Progenitor cell of endocrine pancreas (in vitro differentiated cells): Measurements from ENCODE around the gene ELOVL2. TPM values are rescaled to one million over a fixed set of nuclear protein-coding genes. Genes with fewer than 3 reads are reported as not detected.

Experiments used
- DNase-seq: peaks from one replicate; pipeline ENCODE4 v3.0.0; 2021; ENCODE audit warnings: low spot score; ENCODE audit not compliant: unreplicated experiment
- H3K27ac Mint-ChIP-seq: 2 replicates; pipeline ENCODE4 v1.8.0; 2021; ENCODE audit warnings: mild to moderate bottlenecking, moderate library complexity, mixed read lengths
- H3K27me3 Mint-ChIP-seq: 2 replicates; pipeline ENCODE4 v1.8.0; 2021; ENCODE audit warnings: mixed read lengths
- H3K36me3 Mint-ChIP-seq: 2 replicates; pipeline ENCODE4 v1.8.0; 2022; ENCODE audit warnings: mixed read lengths; ENCODE audit not compliant: insufficient read depth
- H3K4me1 Mint-ChIP-seq: 2 replicates; pipeline ENCODE4 v1.8.0; 2021; ENCODE audit warnings: low read depth, mixed read lengths
- H3K4me3 Mint-ChIP-seq: 2 replicates; pipeline ENCODE4 v1.8.0; 2021; ENCODE audit warnings: low read depth, mild to moderate bottlenecking, moderate library complexity, mixed read lengths
- H3K9me3 Mint-ChIP-seq: 2 replicates; pipeline ENCODE4 v1.8.0; 2021; ENCODE audit warnings: low read depth, mixed read lengths
- CTCF ChIP-seq: fragments of 200-600 bp; sonication (generic); IDR thresholded peaks from one replicate; pipeline ENCODE4 v1.5.0; 2021; ENCODE audit warnings: antibody characterized with exemption, mild to moderate bottlenecking; ENCODE audit not compliant: unreplicated experiment
- total RNA-seq: library from RNA; stranded (reverse); gene quantifications from 2 replicates; pipeline ENCODE4 v1.2.1, GENCODE V29; 2021

The ELOVL2 gene
- total RNA-seq, 1 donor from 2014 or later = 5.6 TPM

- no peaks in the 10 kb centered on the region for H3K36me3 Mint-ChIP-seq
- no peak overlapping the region for H3K4me3 Mint-ChIP-seq
- no peak for DNase-seq
- H3K9me3 Mint-ChIP-seq = no peaks in the 10 kb centered on the region
- peaks cover 13% of the 10 kb centered on the region for H3K27me3 Mint-ChIP-seq
- peaks cover 15% of the 10 kb centered on the region for H3K4me1 Mint-ChIP-seq
- H3K27ac Mint-ChIP-seq = no peak overlapping the region
- TF ChIP-seq CTCF = no peak
These were observed 27.7 kb downstream of the ELOVL2 start for GRCh38 chr6:11016452-11016851.

DNA sequence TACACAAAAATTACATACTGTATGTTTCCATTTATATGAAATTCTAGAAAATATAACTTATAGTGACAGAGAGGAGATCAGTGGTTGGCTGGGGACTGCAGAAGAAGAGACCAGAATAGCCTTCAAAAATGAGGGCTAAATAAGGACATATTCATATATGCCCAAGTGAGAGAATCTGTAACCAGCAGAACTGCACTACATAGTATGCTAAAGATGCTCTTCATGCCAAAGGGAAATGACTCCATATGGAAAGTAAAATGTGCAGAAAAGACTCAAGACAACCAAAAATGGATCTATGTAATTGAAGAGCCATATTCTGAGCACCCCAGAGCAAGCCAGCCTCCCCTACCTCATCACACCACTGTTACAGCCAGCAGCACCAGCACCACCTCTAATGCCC lies 29.0 kb downstream of the ELOVL2 start:
- no peak for DNase-seq
- TF ChIP-seq CTCF = no peak
- Mint-ChIP-seq H3K4me3 (no peak overlapping the region), H3K9me3 (no peaks in the 10 kb centered on the region), H3K27ac (no peak overlapping the region), H3K4me1 (peaks cover 14% of the 10 kb centered on the region), H3K36me3 (no peaks in the 10 kb centered on the region), H3K27me3 (peaks cover 8% of the 10 kb centered on the region)

DNA sequence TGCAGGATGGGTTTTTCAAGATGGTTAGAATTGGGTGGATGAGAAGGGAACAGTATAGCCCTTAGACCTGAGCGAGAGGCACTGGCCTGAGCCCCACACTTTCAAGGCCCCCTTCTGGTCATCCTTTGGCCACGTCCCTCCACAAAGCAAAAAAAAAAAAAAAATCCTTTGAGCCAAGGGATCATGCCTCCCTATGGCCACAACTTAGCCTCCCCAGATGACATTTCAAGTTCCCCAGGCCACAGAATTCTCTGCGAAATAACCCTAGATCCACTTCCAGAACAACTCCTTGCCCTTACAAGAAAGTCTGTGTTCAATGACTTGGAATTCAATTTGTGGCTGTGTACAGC lies 30.4 kb downstream of the ELOVL2 start:
- Mint-ChIP-seq H3K4me1 (peaks cover 14% of the 10 kb centered on the region), H3K9me3 (no peaks in the 10 kb centered on the region), H3K4me3 (no peak overlapping the region), H3K27ac (no peak overlapping the region), H3K27me3 (peaks cover 14% of the 10 kb centered on the region), H3K36me3 (no peaks in the 10 kb centered on the region)
- no peak for DNase-seq
- no peak for TF ChIP-seq CTCF

GRCh38 chr6:11012976-11013720 lies 31.0 kb downstream of the ELOVL2 start:
- H3K27me3 Mint-ChIP-seq = peaks cover 14% of the 10 kb centered on the region
- peaks cover 13% of the 10 kb centered on the region for H3K4me1 Mint-ChIP-seq
- no peak overlapping the region for H3K27ac Mint-ChIP-seq
- H3K36me3 Mint-ChIP-seq = no peaks in the 10 kb centered on the region
- DNase-seq = no peak
- TF ChIP-seq CTCF = no peak
- H3K4me3 Mint-ChIP-seq = no peak overlapping the region
- H3K9me3 Mint-ChIP-seq = no peaks in the 10 kb centered on the region

- TF ChIP-seq CTCF = no peak
- Mint-ChIP-seq H3K27ac (no peak overlapping the region), H3K27me3 (peaks cover 14% of the 10 kb centered on the region), H3K4me1 (peaks cover 19% of the 10 kb centered on the region), H3K36me3 (no peaks in the 10 kb centered on the region), H3K9me3 (no peaks in the 10 kb centered on the region), H3K4me3 (no peak overlapping the region)
- no peak for DNase-seq
These were observed 31.8 kb downstream of the ELOVL2 start for GRCh38 chr6:11012295-11012754.
